HepG2 (cell line): ENCODE measurements around the gene RGS14. TPM values are rescaled to one million over a fixed set of nuclear protein-coding genes. Genes with fewer than 3 reads are reported as not detected.

Experiments
- ATAC-seq: fragments of 200-7000 bp; cut with Tn5 transposase; 3 replicates; pipeline ENCODE4 v1.9.1; 2020; ENCODE audit warnings: mild to moderate bottlenecking, moderate library complexity
- BruUV-seq: library from RNA; stranded (reverse); fragments of 400-500 nt; replicated peaks from 2 replicates; lab custom pipeline; 2021; lab: Mats Ljungman, UMichigan
- CTCF ChIA-PET: fragments of 300-600 bp; formaldehyde crosslinking; extraction: SDS; loops from one replicate; lab custom pipeline; 2021; ENCODE audit warnings: low total read pairs, inconsistent platforms, low intra/inter-chr PET ratio; lab: Yijun Ruan, JAX
- POLR2A ChIA-PET: fragments of 350-600 bp; sonication (Branson Sonifier 250); formaldehyde crosslinking; loops from one replicate; lab custom pipeline; 2020; ENCODE audit warnings: antibody characterized with exemption, inconsistent platforms; lab: Yijun Ruan, JAX
- DNase-seq: peaks from one replicate; pipeline ENCODE4 v3.0.0-alpha.2; 2015; ENCODE audit warnings: low spot score
- FAIRE-seq: peaks from 3 replicates; lab custom pipeline; 2011; peaks lifted over from hg19 to GRCh38; lab: Jason Lieb, UNC
- H2AFZ ChIP-seq: one replicate; pipeline ENCODE4 v1.6.1; 2011; ENCODE audit warnings: low read length, inconsistent platforms
- H3K27ac ChIP-seq: fragments of 300-600 bp; 3 replicates; pipeline ENCODE4 v1.8.0; 2011; ENCODE audit warnings: mixed run types, mild to moderate bottlenecking, mixed read lengths, low read length, inconsistent platforms; ENCODE audit not compliant: insufficient read depth; ENCODE audit errors: extremely low read length
- H3K27me3 ChIP-seq, 2 experiments: fragments of 200-600 bp in 1 of 2; 2 replicates in 1 of 2; 3 replicates in 1 of 2; pipeline versions ENCODE4 v1.6.0 to v1.8.0; 2011; ENCODE audit warnings: low read length in 2 of 2, mild to moderate bottlenecking in 2 of 2, moderate library complexity in 2 of 2, inconsistent platforms in 1 of 2; ENCODE audit not compliant: insufficient read depth in 2 of 2, control insufficient read depth in 1 of 2
- H3K36me3 ChIP-seq, 2 experiments: fragments of 200-600 bp in 1 of 2; replicated peaks in 1 of 2; 2 replicates in 1 of 2; 3 replicates in 1 of 2; pipeline versions ENCODE4 v1.5.1 to v1.8.0; 2011; ENCODE audit warnings: low read length in 2 of 2, inconsistent platforms in 1 of 2; ENCODE audit not compliant: insufficient read depth in 2 of 2, control insufficient read depth in 1 of 2
- H3K4me1 ChIP-seq: 2 replicates; pipeline ENCODE4 v1.5.1; 2012; ENCODE audit warnings: low read length, inconsistent platforms; ENCODE audit not compliant: insufficient read depth
- H3K4me2 ChIP-seq: 2 replicates; pipeline ENCODE4 v1.6.0; 2011; ENCODE audit warnings: low read depth, low read length, inconsistent platforms
- H3K4me3 ChIP-seq, 3 experiments: fragments of 200-600 bp in 1 of 3; sonication (generic), shearing (Covaris generic) in 1 of 3; replicated peaks in 1 of 3; 2 replicates each; pipeline ENCODE4 v1.5.1; 2011 to 2016; ENCODE audit warnings: low read length in 3 of 3, inconsistent platforms in 2 of 3, low read depth in 2 of 3, mild to moderate bottlenecking in 2 of 3, control low read depth in 1 of 3, mixed read lengths in 1 of 3; ENCODE audit not compliant: insufficient read depth in 1 of 3
- H3K79me2 ChIP-seq: one replicate; pipeline ENCODE4 v1.6.1; 2011; ENCODE audit warnings: low read length, inconsistent platforms; ENCODE audit not compliant: insufficient read depth
- H3K9ac ChIP-seq: 2 replicates; pipeline ENCODE4 v1.6.0; 2011; ENCODE audit warnings: mild to moderate bottlenecking, low read depth, low read length, inconsistent platforms; ENCODE audit not compliant: insufficient read depth
- H3K9me3 ChIP-seq: 2 replicates; pipeline ENCODE4 v1.5.1; 2012; ENCODE audit warnings: mild to moderate bottlenecking, low read length
- H4K20me1 ChIP-seq: 2 replicates; pipeline ENCODE4 v1.6.0; 2011; ENCODE audit warnings: inconsistent platforms, mild to moderate bottlenecking, low read length, moderate library complexity; ENCODE audit not compliant: insufficient read depth
- ELF3 ChIP-seq: IDR thresholded peaks from 2 replicates; pipeline ENCODE4 v1.6.1; 2016; ENCODE audit warnings: missing genetic modification reagents, missing compliant biosample characterization
- KLF15 ChIP-seq: sonication (generic); formaldehyde crosslinking; IDR thresholded peaks from 2 replicates; pipeline ENCODE4 v1.8.1; 2023; ENCODE audit warnings: borderline replicate concordance, mild to moderate bottlenecking, inconsistent platforms, missing genetic modification reagents, mixed read lengths
- PPARG ChIP-seq: conservative IDR thresholded peaks from 2 replicates; pipeline ENCODE4 v1.6.1; 2016; ENCODE audit warnings: missing biosample characterization, missing genetic modification reagents
- ZNF562 ChIP-seq: sonication (generic); formaldehyde crosslinking; IDR thresholded peaks from 2 replicates; pipeline ENCODE4 v1.8.0; 2022; ENCODE audit warnings: missing genetic modification reagents, borderline replicate concordance
- WGBS: methylation state at CpG from one replicate; pipeline ENCODE4 v1.1.6; 2017; ENCODE audit warnings: low lambda C conversion rate; 5-methylcytosine and 5-hydroxymethylcytosine counted together
- in situ Hi-C: cut with HindIII; loops from 2 replicates; pipeline ENCODE4 v1.10.0; 2017; ENCODE audit warnings: low pct_unique_long_range_greater_than_20kb; ENCODE audit not compliant: extremely low pct_ligation_motif_present
- intact Hi-C: fragments of 100-400 bp; cut with micrococcal nuclease; formaldehyde crosslinking; loops from one replicate; pipeline ENCODE4 v1.10.0; 2022; ENCODE audit not compliant: unreplicated experiment
- polyA plus RNA-seq, 8 experiments: library from polyadenylated mRNA; depleted of rRNA in 3 of 8; stranded (reverse) in 7 of 8; unstranded in 1 of 8; fragments of >200 nt; fragmentation: Illumina TruSeq in 4 of 8; extraction: Trizol in 4 of 8; gene quantifications; 2 replicates each; pipeline versions ENCODE4 v1.2.1 to v1.2.3, GENCODE V29; 2011 to 2016; ENCODE audit warnings: low read depth in 4 of 8, missing spikeins in 1 of 8, mixed read lengths in 1 of 8; ENCODE audit not compliant: insufficient read depth in 1 of 8
- total RNA-seq, 5 experiments: library from RNA; depleted of rRNA; stranded (reverse); fragments of >200 nt; fragmentation: Illumina TruSeq; extraction: Trizol; gene quantifications; 2 replicates each; pipeline ENCODE4 v1.2.3, GENCODE V29; 2016; ENCODE audit warnings: low read depth in 1 of 5
- TF ChIP-seq, protein P1 (sequence below): sonication (generic); formaldehyde crosslinking; conservative IDR thresholded peaks from 2 replicates; pipeline ENCODE4 v1.4.0; 2020; ENCODE audit warnings: missing genetic modification reagents
- TF ChIP-seq, protein P2 (sequence below): sonication (generic); formaldehyde crosslinking; IDR thresholded peaks from 2 replicates; pipeline ENCODE4 v1.8.0; 2022; ENCODE audit warnings: missing genetic modification reagents, mild to moderate bottlenecking, borderline replicate concordance

The RGS14 gene
- total and polyA plus RNA-seq, 2 of the 13 experiments (the other 11 are each of a cell fraction or from before 2014, with no cell fraction given): 11.1 to 17.2 TPM

DNA sequence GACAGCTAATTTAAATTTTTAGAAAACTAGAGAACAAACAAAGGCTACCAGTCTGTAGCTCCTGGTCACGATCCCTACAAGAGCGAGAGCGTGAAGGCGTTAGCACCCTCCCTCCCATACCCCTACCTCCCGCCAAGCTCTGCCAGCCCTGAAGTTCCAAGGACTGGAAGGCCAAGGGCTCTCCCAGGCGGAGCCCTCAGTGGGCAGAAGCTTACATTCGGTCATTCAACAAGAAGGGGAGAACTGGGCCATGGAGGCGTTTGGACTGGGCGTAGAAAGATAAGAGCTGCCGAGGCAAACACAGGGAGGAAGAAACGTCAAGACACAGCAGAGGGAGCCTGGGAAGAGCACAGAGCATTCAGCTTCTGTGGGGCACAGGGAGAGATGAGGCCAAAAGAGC lies 49.0 kb upstream of the RGS14 start:
- peaks cover 49% of the 10 kb centered on the region for H3K4me1 ChIP-seq
- intact Hi-C loops: no loop called here
- H3K9ac ChIP-seq: no peak overlapping the region
- BruUV-seq: no TSS peak
- H3K9me3 ChIP-seq: no peaks in the 10 kb centered on the region
- WGBS: 96% methylated on average over 11 of the region's 11 CpGs
- H4K20me1 ChIP-seq: peaks cover 24% of the 10 kb centered on the region
- POLR2A ChIA-PET: interaction anchor here (0.9 to 1.9 kb wide), 4 partner anchors 43 to 146 kb away, joined by 3 to 7 read pairs (median 4); partner anchors contain the start of gene LMAN2
- no peaks in the 10 kb centered on the region; a peak in 1 of 5 replicates for H3K27me3 ChIP-seq
- peaks cover 24% of the 10 kb centered on the region for H3K79me2 ChIP-seq
- no peak overlapping the region for H3K4me3 ChIP-seq
- TF ChIP-seq KLF15 (CRISPR knock-in tag): no peak
- no peak for TF ChIP-seq PPARG (CRISPR knock-in tag)
- TF ChIP-seq, protein P1, sequence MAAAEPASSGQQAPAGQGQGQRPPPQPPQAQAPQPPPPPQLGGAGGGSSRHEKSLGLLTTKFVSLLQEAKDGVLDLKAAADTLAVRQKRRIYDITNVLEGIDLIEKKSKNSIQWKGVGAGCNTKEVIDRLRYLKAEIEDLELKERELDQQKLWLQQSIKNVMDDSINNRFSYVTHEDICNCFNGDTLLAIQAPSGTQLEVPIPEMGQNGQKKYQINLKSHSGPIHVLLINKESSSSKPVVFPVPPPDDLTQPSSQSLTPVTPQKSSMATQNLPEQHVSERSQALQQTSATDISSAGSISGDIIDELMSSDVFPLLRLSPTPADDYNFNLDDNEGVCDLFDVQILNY (CRISPR knock-in tag): no peak
- no peak for TF ChIP-seq ZNF562 (CRISPR knock-in tag)
- no peak for TF ChIP-seq ELF3 (CRISPR knock-in tag)
- TF ChIP-seq, protein P2, sequence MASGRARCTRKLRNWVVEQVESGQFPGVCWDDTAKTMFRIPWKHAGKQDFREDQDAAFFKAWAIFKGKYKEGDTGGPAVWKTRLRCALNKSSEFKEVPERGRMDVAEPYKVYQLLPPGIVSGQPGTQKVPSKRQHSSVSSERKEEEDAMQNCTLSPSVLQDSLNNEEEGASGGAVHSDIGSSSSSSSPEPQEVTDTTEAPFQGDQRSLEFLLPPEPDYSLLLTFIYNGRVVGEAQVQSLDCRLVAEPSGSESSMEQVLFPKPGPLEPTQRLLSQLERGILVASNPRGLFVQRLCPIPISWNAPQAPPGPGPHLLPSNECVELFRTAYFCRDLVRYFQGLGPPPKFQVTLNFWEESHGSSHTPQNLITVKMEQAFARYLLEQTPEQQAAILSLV (CRISPR knock-in tag): no peak
- TF ChIP-seq, all 625 proteins: peak for 0
- CTCF ChIA-PET: interaction anchor here (1.6 kb wide), 1 partner anchor 28 kb away, joined by 9 read pairs; no protein-coding TSS in a partner anchor
- H3K27ac ChIP-seq: no peak overlapping the region
- no peak overlapping the region for H3K4me2 ChIP-seq
- H2AFZ ChIP-seq: no peak overlapping the region
- ATAC-seq: no peak
- in situ Hi-C loops: no loop called here
- peaks cover 7 to 27% of the 10 kb centered on the region in 2 experiments for H3K36me3 ChIP-seq
- DNase-seq: no peak
- FAIRE-seq: no peak
